WTC11 (cell line): ENCODE measurements around the gene ANKRD36B. TPM values are rescaled to one million over a fixed set of nuclear protein-coding genes. Genes with fewer than 3 reads are reported as not detected.
"Not testable (repeated sequence)": the region's sequence is repeated elsewhere in the genome, so short reads cannot be mapped to it uniquely, and the experiment has no call there.

Experiments used
- ATAC-seq: fragments of 200-7000 bp; cut with Tn5 transposase; 2 replicates; pipeline ENCODE4 v1.10.0; 2021; ENCODE audit warnings: mild to moderate bottlenecking, moderate library complexity
- Bru-seq: library from RNA; stranded (reverse); fragments of 400-500 nt; gene quantifications from one replicate; lab custom pipeline; 2021; lab: Mats Ljungman, UMichigan
- CTCF ChIA-PET: fragments of 300-600 bp; sonication (Branson Sonifier 250); formaldehyde crosslinking; loops from one replicate; lab custom pipeline; 2021; ENCODE audit warnings: antibody characterized with exemption; lab: Charles Lee
- POLR2A ChIA-PET: fragments of 350-600 bp; sonication (Branson Sonifier 250); formaldehyde crosslinking; loops from one replicate; lab custom pipeline; 2021; ENCODE audit warnings: antibody characterized with exemption; lab: Charles Lee
- DNase-seq: peaks from one replicate; pipeline ENCODE4 v3.0.0; 2021; ENCODE audit warnings: low spot score
- H3K27ac Mint-ChIP-seq: 2 replicates; pipeline ENCODE4 v1.8.0; 2021; ENCODE audit warnings: mixed read lengths
- H3K27me3 Mint-ChIP-seq: 2 replicates; pipeline ENCODE4 v1.8.0; 2021; ENCODE audit warnings: low read depth, mild to moderate bottlenecking, moderate library complexity, mixed read lengths
- H3K36me3 Mint-ChIP-seq: 2 replicates; pipeline ENCODE4 v1.8.0; 2021; ENCODE audit warnings: mixed read lengths
- H3K4me1 Mint-ChIP-seq: 2 replicates; pipeline ENCODE4 v1.8.0; 2022; ENCODE audit warnings: mixed read lengths
- H3K4me3 Mint-ChIP-seq: 2 replicates; pipeline ENCODE4 v1.8.0; 2021; ENCODE audit warnings: mild to moderate bottlenecking, moderate library complexity, mixed read lengths
- H3K9me3 Mint-ChIP-seq: 2 replicates; pipeline ENCODE4 v1.8.0; 2021; ENCODE audit warnings: mixed read lengths
- long read RNA-seq, 3 experiments: library from RNA in 1 of 3; library from capped mRNA in 1 of 3; library from polyadenylated mRNA in 1 of 3; unstranded in 2 of 3; stranded (forward) in 1 of 3; transcript quantifications; one replicate each; pipeline ENCODE4 v2.0.0, GENCODE V29; 2021
- total RNA-seq: library from RNA; stranded (reverse); gene quantifications from 3 replicates; pipeline ENCODE4 v1.2.3, GENCODE V29; 2021
- TF ChIP-seq, protein P1 (sequence below): sonication (generic); formaldehyde crosslinking; IDR thresholded peaks from 2 replicates; pipeline ENCODE4 v1.8.1; 2023; ENCODE audit warnings: mild to moderate bottlenecking, moderate library complexity, missing genetic modification reagents

ANKRD36B gene
- total RNA-seq = 9.1 to 10.4 TPM (median 9.9 TPM) in 3 replicates
- percentile 60 among the genes with signal in this experiment for Bru-seq, nascent RNA
- long read RNA-seq, experiment 1, partial matches to known transcripts = 4 of 6 reads
- long read RNA-seq, experiment 1, other reads (novel, unspliced or antisense) = 2 of 6 reads
- long read RNA-seq, experiment 2, partial matches to known transcripts = 1 of 2 reads
- long read RNA-seq, experiment 2, other reads (novel, unspliced or antisense) = 1 of 2 reads
- long read RNA-seq, experiment 3, partial matches to known transcripts = 0 of 1 reads
- long read RNA-seq, experiment 3, other reads (novel, unspliced or antisense) = 1 of 1 reads

DNA sequence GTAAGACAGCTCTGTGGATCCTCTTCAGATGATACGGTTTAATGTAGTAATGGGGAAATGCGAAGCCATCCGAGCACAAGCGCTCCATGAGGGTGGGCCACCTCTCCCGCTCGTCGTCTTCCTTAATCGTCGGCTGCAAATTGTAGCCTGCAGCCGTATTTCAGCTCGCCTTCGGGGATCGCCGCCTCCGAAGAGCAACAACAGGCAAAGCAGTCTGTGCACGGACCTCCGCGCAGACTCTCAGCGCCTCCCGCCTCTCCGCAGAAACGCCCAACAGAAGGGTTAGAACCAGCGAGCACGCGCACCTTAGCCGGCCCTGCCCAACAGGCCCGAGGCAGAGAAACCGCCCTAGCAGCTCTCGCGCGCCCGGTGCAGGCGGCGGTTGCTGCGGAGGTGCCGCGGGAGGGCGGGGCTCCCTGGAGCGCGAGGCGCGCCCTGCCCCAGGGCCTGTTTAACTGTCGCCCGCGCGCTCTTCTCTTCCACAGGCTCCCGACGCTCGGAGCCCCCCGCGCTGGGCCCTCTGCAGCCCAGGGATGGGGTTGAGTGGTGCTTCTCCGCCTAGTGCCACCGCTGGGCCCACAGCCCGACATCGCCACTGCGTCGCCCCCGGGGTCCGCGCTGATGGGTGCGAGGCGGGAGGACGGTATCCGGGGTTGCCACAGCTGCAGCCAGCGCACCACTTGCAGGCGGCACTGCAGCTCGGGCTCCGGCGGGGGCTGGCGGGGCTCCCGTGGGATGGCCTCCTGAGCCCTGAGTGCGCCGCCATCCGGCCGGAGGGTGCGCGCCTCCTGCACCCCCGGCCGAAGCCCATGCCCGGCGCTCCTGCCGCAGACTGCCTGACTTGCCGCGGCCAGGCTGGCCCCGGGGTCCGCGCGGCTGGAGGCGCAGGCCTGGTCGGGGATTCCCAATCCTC lies at the start of gene ANKRD36B:
Gene ANKRD36B (minus strand): TSS at position 280 of the 913 bp plus-strand sequence. CDS start 192 bp downstream, at position 88.
- CTCF ChIA-PET = interaction anchor here (0.6 to 2.9 kb wide), 31 partner anchors 56 to 586 kb away, joined by 3 to 138 read pairs (median 4); partner anchors contain the start of genes ACTR1B and COX5B
- not testable (repeated sequence) for H3K9me3 Mint-ChIP-seq, H3K4me1 Mint-ChIP-seq, H3K36me3 Mint-ChIP-seq, H3K27me3 Mint-ChIP-seq
- TF ChIP-seq, protein P1, sequence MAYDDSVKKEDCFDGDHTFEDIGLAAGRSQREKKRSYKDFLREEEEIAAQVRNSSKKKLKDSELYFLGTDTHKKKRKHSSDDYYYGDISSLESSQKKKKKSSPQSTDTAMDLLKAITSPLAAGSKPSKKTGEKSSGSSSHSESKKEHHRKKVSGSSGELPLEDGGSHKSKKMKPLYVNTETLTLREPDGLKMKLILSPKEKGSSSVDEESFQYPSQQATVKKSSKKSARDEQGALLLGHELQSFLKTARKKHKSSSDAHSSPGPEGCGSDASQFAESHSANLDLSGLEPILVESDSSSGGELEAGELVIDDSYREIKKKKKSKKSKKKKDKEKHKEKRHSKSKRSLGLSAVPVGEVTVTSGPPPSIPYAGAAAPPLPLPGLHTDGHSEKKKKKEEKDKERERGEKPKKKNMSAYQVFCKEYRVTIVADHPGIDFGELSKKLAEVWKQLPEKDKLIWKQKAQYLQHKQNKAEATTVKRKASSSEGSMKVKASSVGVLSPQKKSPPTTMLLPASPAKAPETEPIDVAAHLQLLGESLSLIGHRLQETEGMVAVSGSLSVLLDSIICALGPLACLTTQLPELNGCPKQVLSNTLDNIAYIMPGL (CRISPR knock-in tag) = peak; percentile 59; the same call in 1 of the 2 replicates
- POLR2A ChIA-PET = interaction anchor here (1.5 kb wide), 2 partner anchors 56 to 74 kb away, joined by 3 to 4 read pairs; partner anchors contain the start of gene COX5B
- peak; percentile 46 for DNase-seq
- peak; percentile 73 for ATAC-seq
- Mint-ChIP-seq H3K4me3 (peak within 1 kb of the TSS; percentile 98), H3K27ac (peak within 1 kb of the TSS; percentile 95)

DNA sequence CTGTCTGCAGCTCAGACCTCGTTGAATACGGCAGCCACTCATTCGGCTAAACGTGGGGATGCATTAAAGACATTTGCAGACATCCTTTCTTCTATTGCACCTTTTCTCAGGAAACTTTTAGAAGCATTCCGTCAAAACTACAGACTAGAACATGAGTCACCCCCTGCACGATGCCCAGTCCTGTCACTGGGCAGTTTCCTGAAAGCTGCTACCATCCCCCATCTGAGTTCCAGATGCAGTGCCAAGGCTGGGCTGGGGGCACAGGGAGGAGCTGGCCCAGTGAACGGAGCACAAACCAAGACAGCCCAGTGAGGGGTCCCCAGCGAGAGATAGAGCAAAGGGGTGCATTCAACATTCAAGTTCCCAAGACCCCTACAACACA lies 36.4 kb upstream of the ANKRD36B start:
- H3K4me1 Mint-ChIP-seq, H3K9me3 Mint-ChIP-seq, CTCF ChIA-PET, ATAC-seq, H3K36me3 Mint-ChIP-seq, H3K27me3 Mint-ChIP-seq, DNase-seq, H3K27ac Mint-ChIP-seq, H3K4me3 Mint-ChIP-seq, POLR2A ChIA-PET: not testable (repeated sequence)

DNA sequence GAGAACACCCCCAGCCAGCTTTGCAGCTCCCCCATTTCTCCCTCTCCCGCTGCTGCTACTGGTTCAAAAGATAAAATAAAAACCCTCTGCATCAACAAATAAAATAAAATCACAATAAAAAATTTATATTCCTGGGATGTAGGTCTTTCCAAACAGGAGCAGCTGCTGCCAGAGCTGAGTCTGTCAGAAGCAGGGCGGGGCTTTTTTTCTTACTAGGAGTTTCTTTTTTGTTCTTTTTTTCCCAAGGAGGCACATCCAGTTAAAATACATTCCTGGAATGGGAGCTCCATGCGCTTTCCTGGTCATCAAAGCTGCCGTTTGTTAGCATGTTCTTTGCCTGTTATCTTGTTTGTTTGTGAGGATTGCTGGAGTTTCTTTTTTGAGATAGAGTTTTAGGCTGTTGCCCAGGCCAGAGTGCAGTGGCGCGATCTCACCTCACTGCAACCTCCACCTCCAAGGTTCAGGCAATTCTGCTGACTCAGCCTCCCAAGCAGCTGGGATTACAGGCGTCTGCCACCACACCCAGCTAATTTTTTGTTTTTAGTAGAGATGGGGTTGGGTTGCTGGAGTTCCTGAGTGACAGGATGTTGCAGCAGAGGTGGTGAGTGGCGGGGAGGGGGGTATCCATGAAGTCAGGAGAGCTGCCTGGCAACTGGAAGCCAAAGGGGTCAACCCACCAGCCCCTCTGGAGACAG lies 35.8 kb upstream of the ANKRD36B start:
- H3K4me1 Mint-ChIP-seq, H3K36me3 Mint-ChIP-seq, POLR2A ChIA-PET, CTCF ChIA-PET, DNase-seq, ATAC-seq, H3K27ac Mint-ChIP-seq, H3K27me3 Mint-ChIP-seq, H3K4me3 Mint-ChIP-seq, H3K9me3 Mint-ChIP-seq: not testable (repeated sequence)

DNA sequence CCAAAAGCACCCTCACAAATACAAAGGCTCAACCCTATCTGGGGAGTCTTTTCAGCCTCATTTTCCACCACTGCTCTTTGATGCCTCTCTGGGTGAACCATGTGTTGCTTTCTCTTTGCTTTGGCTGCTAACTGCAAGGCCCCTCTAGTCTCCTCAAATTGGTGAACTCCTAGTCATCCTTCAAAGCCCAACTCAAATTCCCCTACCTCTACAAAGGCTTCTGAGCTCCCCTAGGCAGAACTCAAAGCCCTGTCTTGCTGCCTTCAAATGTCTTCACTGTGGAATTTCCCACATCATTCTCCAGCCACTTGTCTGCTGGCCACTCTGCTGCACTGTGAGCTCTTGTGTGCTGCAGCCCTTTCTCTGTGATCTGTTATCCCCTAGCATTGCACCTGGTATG lies 33.3 kb upstream of the ANKRD36B start:
- H3K4me3 Mint-ChIP-seq, H3K36me3 Mint-ChIP-seq, H3K27me3 Mint-ChIP-seq, H3K4me1 Mint-ChIP-seq, H3K27ac Mint-ChIP-seq, H3K9me3 Mint-ChIP-seq, ATAC-seq, DNase-seq: not testable (repeated sequence)
- ChIA-PET POLR2A (interaction anchor here (1.0 kb wide), 1 partner anchor 23 kb away, joined by 3 read pairs; the partner anchor contains the start of gene COX5B), CTCF (interaction anchor here (0.6 kb wide), 1 partner anchor 867 kb away, joined by 3 read pairs; no protein-coding TSS in a partner anchor)

DNA sequence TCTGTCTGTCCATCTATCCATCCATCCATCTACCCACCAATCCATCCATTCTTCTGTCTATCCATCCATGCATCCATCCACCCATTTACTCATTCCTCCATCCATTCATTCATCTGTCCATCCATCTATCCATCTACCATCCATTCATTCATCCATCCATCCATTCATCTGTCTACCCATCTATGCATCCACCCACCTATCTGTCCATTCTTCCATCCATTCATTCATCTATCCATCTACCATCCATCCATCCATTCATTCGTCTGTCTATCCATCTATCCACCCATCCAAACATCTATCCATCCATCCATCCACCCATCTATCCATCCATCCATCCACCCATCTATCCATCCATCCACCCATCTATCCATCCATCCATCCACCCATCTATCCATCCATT lies 30.8 kb upstream of the ANKRD36B start:
- POLR2A ChIA-PET, H3K27me3 Mint-ChIP-seq, DNase-seq, H3K36me3 Mint-ChIP-seq, ATAC-seq, H3K9me3 Mint-ChIP-seq, H3K4me1 Mint-ChIP-seq, CTCF ChIA-PET, H3K4me3 Mint-ChIP-seq, H3K27ac Mint-ChIP-seq: not testable (repeated sequence)

DNA sequence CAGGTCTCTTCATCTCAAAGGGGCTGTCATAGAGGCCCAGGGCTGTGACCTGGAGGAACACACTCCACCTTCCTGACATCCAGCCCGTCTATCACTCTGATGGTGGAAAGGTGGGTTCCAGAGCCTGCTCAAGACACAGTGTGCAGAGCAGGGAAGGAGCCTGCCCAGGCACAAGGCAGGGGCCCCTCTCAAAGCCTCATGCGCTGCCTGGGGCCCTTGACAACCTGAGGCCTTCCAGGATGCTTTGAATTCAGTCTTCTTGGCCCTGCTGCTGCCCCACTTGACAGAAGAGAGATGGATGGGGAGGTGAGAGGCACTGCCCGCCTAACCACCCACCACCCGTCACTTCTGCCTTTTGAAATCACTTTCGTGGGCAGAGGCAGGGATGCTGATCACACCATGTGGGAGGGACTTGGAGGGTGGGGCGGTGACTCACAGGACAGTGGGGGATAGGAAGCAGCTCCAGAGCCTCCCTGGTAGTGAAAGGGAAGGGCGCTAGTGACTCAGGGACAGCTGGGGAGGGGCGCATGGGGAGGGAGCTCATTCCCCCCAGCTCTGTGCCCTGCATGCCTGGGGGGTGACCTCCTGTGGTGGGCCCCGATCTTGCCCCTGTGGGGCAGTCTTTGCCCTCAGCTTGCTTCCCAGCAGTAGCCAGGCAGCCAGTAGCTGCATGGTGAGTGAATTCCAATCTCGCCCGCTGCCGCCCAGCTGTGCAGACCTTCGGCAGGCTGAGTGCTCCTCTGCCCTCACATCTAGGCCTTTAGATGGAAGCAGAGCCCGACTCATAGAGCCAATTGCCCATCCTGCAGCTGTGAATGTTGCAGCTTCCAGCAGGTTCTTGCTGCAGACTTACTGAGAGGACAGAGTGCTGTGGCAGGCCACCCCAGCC lies 29.5 kb upstream of the ANKRD36B start:
- H3K36me3 Mint-ChIP-seq, DNase-seq, H3K4me1 Mint-ChIP-seq, ATAC-seq, CTCF ChIA-PET, H3K4me3 Mint-ChIP-seq, POLR2A ChIA-PET, H3K27me3 Mint-ChIP-seq, H3K9me3 Mint-ChIP-seq, H3K27ac Mint-ChIP-seq: not testable (repeated sequence)
